ENCODE measurements around the gene PAH.

PAH gene

DNA sequence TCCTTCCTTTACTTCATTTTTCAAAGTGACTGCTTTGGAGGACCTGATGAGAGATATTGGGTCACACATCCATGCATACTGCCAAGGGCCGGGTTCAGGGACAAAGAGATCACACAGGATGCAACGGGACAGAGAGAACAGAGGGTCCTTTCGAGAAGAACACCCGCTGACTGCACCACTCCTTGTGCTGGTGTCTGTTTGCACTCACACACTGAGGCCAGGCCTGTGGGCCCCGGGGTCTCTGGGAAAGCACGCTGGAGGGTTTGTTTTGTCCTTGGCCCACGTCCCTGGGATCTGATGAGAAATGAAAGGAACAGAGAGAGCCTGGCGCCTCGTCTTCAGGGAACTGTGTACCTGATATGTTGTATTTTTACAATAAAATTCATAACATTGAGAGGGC is 42.2 kb downstream of the PAH start:
- DNase-seq (ENCODE audit: low read depth) = no peak
- TF ChIP-seq, protein P1, sequence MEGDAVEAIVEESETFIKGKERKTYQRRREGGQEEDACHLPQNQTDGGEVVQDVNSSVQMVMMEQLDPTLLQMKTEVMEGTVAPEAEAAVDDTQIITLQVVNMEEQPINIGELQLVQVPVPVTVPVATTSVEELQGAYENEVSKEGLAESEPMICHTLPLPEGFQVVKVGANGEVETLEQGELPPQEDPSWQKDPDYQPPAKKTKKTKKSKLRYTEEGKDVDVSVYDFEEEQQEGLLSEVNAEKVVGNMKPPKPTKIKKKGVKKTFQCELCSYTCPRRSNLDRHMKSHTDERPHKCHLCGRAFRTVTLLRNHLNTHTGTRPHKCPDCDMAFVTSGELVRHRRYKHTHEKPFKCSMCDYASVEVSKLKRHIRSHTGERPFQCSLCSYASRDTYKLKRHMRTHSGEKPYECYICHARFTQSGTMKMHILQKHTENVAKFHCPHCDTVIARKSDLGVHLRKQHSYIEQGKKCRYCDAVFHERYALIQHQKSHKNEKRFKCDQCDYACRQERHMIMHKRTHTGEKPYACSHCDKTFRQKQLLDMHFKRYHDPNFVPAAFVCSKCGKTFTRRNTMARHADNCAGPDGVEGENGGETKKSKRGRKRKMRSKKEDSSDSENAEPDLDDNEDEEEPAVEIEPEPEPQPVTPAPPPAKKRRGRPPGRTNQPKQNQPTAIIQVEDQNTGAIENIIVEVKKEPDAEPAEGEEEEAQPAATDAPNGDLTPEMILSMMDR (IDR thresholded peaks at IDR 0.05; ENCODE audit: control insufficient read depth, insufficient read depth, low read depth, low read length, missing control alignments) = no peak
- H3K4me3 ChIP-seq (ENCODE audit: control insufficient read depth, low read depth, low read length) = no peak overlapping the region

DNA sequence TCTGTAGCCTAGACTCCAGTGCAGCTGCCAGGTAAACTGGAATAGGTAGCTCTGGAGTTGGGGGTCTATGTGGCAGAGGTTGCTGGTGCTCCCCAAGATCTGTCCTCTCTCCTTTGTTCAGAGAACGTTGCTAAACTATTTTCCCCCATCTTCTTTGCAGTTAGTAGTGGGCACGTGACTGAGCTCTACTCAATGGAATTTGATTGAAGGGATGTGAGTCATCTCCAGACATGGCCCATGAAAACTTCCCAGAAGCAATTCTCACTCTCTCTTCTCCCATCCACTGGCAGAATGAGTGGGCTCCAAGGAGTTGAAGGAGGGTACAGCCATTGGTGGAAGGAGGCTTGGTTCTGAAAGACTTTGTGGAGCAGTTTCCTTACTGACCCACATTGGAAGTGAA is 44.0 kb downstream of the PAH start:
- no peak for DNase-seq (ENCODE audit: low read depth)
- TF ChIP-seq, protein P1 (IDR thresholded peaks at IDR 0.05; ENCODE audit: control insufficient read depth, insufficient read depth, low read depth, low read length, missing control alignments) = no peak

DNA sequence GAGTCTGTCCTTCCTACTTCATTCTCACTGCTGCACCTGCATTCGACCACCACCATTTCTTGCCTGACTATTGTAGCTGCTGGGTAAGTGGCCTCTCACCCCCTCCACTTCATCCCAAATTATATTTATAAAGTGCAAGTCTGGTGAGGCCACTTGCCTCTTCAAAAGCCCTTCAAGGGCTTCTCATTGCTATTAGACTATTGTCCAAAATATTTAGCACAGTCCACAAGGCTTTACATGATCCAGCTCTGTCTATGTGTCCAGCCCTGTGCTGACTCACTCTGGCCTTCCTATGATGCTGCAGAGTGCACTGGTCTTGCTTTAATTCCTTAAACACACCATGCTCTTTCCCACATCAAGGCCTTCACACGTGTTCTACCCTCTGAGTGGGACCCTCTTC is 46.0 kb downstream of the PAH start:
- TF ChIP-seq, protein P1 (IDR thresholded peaks at IDR 0.05; ENCODE audit: control insufficient read depth, insufficient read depth, low read depth, low read length, missing control alignments) = no peak
- no peak overlapping the region for H3K4me3 ChIP-seq (ENCODE audit: control insufficient read depth, low read depth, low read length)
- no peak for DNase-seq (ENCODE audit: low read depth)

More for the DNA sequence above, 44.0 kb downstream of the PAH start:
- no peak overlapping the region for H3K4me3 ChIP-seq (ENCODE audit: control insufficient read depth, low read depth, low read length)

- TF ChIP-seq, protein P1 (IDR thresholded peaks at IDR 0.05; ENCODE audit: control insufficient read depth, insufficient read depth, low read depth, low read length, missing control alignments) = no peak
- DNase-seq (ENCODE audit: low read depth) = no peak
- H3K4me3 ChIP-seq (ENCODE audit: control insufficient read depth, low read depth, low read length) = no peak overlapping the region
Observed at GRCh38 chr12:102869571-102869970, 47.5 kb downstream of the PAH start.

- TF ChIP-seq, protein P1 (IDR thresholded peaks at IDR 0.05; ENCODE audit: control insufficient read depth, insufficient read depth, low read depth, low read length, missing control alignments) = no peak
- H3K4me3 ChIP-seq (ENCODE audit: control insufficient read depth, low read depth, low read length) = no peak overlapping the region
- DNase-seq (ENCODE audit: low read depth) = no peak
Observed at GRCh38 chr12:102865821-102866615, 51.0 kb downstream of the PAH start.

- no peak for DNase-seq (ENCODE audit: low read depth)
- H3K4me3 ChIP-seq (ENCODE audit: control insufficient read depth, low read depth, low read length) = no peak overlapping the region
- TF ChIP-seq, protein P1 (IDR thresholded peaks at IDR 0.05; ENCODE audit: control insufficient read depth, insufficient read depth, low read depth, low read length, missing control alignments) = no peak
Observed at GRCh38 chr12:102862486-102862885, 54.6 kb downstream of the PAH start.

All from AG09309 (cell line).